Measurements from ENCODE around the gene CSTB.

DNA sequence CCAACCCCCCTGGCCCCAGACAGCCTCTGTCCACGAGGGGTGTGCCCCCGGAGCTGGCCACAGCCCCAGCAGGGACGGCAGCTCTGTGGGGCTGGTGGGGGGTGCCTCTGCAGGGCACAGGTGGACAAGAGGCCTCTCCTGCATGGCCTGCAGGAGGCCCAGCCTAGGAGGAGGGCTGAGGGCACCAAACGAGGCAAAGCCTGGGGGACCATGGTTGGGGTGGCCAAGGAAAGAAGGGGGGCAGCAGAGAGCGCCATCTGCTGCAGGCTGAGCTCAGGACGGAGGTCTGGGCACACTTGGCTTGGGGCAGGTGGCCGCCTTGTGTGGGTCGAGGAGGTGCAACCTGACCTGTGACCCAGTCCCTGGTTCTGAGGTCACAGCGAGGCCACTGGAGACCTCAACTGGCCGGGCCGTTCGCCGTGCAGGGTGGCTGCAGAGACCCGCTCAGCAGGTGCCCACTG lies 40.5 kb upstream of the CSTB start:
- TF ChIP-seq POLR2A (IDR thresholded peaks at IDR 0.05): no peak
- TF ChIP-seq, protein P1, sequence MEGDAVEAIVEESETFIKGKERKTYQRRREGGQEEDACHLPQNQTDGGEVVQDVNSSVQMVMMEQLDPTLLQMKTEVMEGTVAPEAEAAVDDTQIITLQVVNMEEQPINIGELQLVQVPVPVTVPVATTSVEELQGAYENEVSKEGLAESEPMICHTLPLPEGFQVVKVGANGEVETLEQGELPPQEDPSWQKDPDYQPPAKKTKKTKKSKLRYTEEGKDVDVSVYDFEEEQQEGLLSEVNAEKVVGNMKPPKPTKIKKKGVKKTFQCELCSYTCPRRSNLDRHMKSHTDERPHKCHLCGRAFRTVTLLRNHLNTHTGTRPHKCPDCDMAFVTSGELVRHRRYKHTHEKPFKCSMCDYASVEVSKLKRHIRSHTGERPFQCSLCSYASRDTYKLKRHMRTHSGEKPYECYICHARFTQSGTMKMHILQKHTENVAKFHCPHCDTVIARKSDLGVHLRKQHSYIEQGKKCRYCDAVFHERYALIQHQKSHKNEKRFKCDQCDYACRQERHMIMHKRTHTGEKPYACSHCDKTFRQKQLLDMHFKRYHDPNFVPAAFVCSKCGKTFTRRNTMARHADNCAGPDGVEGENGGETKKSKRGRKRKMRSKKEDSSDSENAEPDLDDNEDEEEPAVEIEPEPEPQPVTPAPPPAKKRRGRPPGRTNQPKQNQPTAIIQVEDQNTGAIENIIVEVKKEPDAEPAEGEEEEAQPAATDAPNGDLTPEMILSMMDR (IDR thresholded peaks at IDR 0.05): no peak
- TF ChIP-seq POLR2AphosphoS5 (IDR thresholded peaks at IDR 0.05): no peak
